GM18907 (cell line): ENCODE results near the gene COL26A1.
"Not testable (repeated sequence)": the region's sequence is repeated elsewhere in the genome, so short reads cannot be mapped to it uniquely, and the experiment has no call there.

Source experiments
- ATAC-seq: cut with Tn5 transposase; IDR thresholded peaks from one replicate; pipeline ENCODE4 v1.9.1; 2021; ENCODE audit warnings: mild to moderate bottlenecking, moderate library complexity; ENCODE audit not compliant: unreplicated experiment

Gene COL26A1

GRCh38 chr7:101401390-101402080 lies 38.9 kb downstream of the COL26A1 start:
- ATAC-seq: no peak

GRCh38 chr7:101402081-101402779 lies 39.6 kb downstream of the COL26A1 start:
- ATAC-seq: no peak

GRCh38 chr7:101402835-101403234 lies 40.2 kb downstream of the COL26A1 start:
- ATAC-seq: no peak

- no peak for ATAC-seq
Measured at GRCh38 chr7:101405474-101406067, 42.9 kb downstream of the COL26A1 start.

- no peak for ATAC-seq
Measured at GRCh38 chr7:101410743-101411507, 48.2 kb downstream of the COL26A1 start.

- ATAC-seq: no peak
Measured at GRCh38 chr7:101411508-101411874, 48.8 kb downstream of the COL26A1 start.

- ATAC-seq: no peak
Measured at GRCh38 chr7:101412976-101413375, 50.3 kb downstream of the COL26A1 start.

- no peak for ATAC-seq
Measured at GRCh38 chr7:101418694-101419093, 56.0 kb downstream of the COL26A1 start.

- ATAC-seq: no peak
Measured at GRCh38 chr7:101419831-101420230, 57.2 kb downstream of the COL26A1 start.

GRCh38 chr7:101420436-101420835 lies 57.8 kb downstream of the COL26A1 start:
- ATAC-seq: no peak

- ATAC-seq: no peak
Measured at GRCh38 chr7:101422356-101423195, 59.9 kb downstream of the COL26A1 start.

- ATAC-seq: no peak
Measured at GRCh38 chr7:101426303-101427011, 63.8 kb downstream of the COL26A1 start.

GRCh38 chr7:101428093-101428866 lies 65.6 kb downstream of the COL26A1 start:
- ATAC-seq: no peak

- ATAC-seq: no peak
Measured at GRCh38 chr7:101432316-101432715, 69.6 kb downstream of the COL26A1 start.

- ATAC-seq: no peak
Measured at GRCh38 chr7:101433688-101434087, 71.0 kb downstream of the COL26A1 start.

GRCh38 chr7:101434155-101434554 lies 71.5 kb downstream of the COL26A1 start:
- not testable (repeated sequence) for ATAC-seq

GRCh38 chr7:101435461-101436220 lies 73.0 kb downstream of the COL26A1 start:
- no peak for ATAC-seq

- no peak for ATAC-seq
Measured at GRCh38 chr7:101436221-101436735, 73.6 kb downstream of the COL26A1 start.
